Superior temporal gyrus (tissue), 1 donor: ENCODE measurements around the gene ZNF205.
"Not testable (repeated sequence)": the region's sequence is repeated elsewhere in the genome, so short reads cannot be mapped to it uniquely, and the experiment has no call there.

Experiments used
- DNase-seq: peaks from one replicate; pipeline ENCODE4 v3.0.0-alpha.2; 2016; ENCODE audit errors: extremely low spot score

ZNF205 gene

DNA sequence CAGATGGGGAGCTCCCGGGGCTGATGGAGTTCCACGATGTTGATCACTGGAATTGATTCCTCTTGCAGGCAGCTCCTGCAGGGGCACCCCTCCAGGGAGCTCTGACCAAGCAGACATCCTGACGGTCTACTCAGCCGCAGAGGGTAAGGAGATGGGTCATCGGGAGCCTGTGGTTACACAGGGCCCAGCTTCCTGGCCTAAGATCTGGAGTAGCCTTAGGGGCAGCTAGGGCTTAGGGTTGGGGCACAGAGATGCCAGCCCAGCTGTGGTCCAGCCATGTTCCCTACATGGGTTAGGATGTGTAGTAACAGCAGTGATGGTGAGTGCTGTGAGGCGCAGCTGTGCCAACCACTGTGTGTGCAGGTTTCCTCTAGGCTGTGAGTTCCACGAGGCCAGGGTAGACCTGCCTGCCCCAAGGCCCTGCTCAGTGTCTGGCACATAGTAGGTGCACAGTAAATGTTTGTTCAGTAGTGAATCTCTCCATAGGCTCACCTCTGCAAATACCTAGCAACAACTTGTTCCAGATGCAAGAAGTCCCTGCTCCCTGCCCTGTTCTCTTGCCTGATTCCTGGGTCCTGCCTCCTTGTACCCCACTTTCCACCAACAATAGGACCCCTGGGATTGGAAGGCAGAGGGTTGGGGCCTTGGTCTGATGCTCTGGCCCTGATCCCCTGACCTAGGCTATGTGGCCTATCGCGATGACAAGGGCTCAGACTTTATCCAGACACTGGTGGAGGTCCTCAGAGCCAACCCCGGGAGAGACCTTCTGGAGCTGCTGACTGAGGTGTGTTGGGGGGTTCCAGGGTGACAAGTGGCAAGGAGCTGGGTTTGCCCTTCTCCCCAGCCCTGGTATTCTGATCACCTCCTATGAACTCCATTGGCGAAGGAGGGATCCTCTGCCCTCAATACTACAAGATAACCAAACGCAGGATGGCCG is 36.1 kb downstream of the ZNF205 start:
- no peak for DNase-seq

- DNase-seq: no peak
Measured at GRCh38 chr16:3149193-3149530, 36.8 kb downstream of the ZNF205 start.

- peak; percentile 55 for DNase-seq
Measured at GRCh38 chr16:3149630-3150345, 37.4 kb downstream of the ZNF205 start.

GRCh38 chr16:3150346-3151218 is 38.2 kb downstream of the ZNF205 start:
- DNase-seq: peak; percentile 98

- no peak for DNase-seq
Measured at GRCh38 chr16:3152027-3152276, 39.6 kb downstream of the ZNF205 start.

DNA sequence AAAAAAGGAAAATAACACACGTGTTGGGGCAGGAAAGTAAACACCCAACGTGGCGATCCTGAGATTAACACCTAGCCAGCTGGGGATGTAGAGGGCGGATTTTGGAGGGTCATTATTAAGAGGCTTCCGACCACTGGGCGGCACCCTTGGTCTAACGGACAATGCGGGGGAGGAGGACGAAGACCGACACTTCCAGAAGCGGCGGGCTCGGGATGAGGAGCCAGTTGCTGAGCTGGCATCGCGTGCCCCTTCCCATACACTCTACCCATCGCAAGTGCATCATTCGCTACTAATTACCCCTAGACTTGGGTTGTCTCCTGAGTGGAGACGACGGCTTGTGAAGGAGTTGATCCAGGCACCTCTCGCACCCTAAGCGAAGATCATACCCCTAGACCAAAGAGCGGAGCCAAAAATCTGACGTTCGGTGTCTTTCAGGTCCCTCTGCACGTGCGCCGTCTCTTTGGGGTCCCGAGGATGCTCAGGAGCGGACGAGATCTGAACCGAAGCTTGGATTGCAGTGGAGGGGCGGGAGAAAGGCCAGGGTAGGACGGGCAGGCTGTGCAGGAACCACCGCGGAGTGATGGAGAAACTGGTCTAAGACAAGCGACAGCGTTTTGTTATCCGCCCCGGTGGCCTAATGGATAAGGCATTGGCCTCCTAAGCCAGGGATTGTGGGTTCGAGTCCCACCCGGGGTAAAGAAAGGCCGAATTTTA is 40.0 kb downstream of the ZNF205 start:
- peak; percentile 94 for DNase-seq

DNA sequence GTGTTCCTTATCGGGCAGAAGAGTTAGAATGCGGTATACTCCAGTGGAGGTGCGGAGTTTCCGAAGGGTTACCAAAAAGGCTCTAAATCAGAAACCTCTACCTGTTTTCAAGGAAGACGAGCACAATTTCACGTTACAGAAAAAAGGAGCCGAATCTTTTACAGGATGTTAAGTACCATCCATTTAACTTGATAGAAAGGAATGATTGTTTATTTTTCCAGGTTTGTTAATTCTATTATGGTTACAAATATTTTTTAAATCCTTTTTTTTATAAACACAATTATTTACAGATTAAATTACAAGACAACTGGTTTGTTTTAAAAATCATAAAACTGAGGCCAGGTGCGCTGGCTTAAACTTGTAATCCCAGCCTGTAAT is 40.6 kb downstream of the ZNF205 start:
- DNase-seq: no peak

- no peak for DNase-seq
Measured at GRCh38 chr16:3155181-3155580, 42.8 kb downstream of the ZNF205 start.

DNA sequence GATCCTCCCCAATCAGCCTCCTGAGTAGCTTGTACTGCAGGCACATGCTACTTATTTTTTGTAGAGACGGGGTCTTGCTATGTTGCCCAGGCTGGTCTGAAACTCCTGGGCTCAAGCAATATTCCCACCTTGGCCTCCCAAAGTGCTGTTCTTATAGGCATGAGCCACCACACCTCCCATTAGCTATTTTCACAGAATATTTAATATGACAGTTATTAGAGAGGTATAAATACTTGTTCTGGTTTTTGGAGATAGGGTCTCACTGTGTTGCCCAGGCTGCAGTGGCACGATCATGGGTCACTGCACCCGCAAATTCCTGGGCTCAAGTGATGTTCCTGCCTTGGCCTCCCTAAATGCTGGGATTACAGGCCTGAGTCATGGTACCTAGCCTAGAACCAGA is 43.6 kb downstream of the ZNF205 start:
- no peak for DNase-seq

GRCh38 chr16:3157229-3158025 is 45.0 kb downstream of the ZNF205 start:
- peak; percentile 33 for DNase-seq

DNA sequence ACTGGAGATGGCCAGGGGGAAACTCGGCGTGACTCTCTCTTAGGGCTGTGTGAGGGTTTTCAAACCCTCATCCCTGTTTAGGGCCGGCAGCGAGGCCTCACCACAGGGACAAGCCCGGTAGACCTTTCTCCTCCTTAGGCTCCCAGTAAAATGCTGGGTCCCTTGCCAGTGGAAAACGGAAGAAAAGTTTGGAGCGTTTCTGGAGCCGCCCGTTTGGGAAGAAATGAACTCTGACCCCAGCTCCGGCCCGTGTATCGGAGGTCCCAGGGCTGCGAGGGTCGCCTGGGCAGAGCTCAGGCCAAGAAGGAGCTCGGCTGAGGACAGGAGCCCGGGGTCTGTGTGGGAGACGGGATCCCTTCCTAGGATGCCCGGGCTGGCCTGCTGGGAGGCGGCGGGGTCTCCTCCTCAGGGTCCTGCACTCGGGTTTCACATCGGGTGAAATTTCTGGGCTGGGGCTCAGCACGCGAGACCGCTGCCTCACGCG is 45.7 kb downstream of the ZNF205 start:
- no peak for DNase-seq

GRCh38 chr16:3158510-3159314 is 46.3 kb downstream of the ZNF205 start:
- DNase-seq: no peak

- no peak for DNase-seq
Measured at GRCh38 chr16:3161235-3162018, 49.0 kb downstream of the ZNF205 start.

DNA sequence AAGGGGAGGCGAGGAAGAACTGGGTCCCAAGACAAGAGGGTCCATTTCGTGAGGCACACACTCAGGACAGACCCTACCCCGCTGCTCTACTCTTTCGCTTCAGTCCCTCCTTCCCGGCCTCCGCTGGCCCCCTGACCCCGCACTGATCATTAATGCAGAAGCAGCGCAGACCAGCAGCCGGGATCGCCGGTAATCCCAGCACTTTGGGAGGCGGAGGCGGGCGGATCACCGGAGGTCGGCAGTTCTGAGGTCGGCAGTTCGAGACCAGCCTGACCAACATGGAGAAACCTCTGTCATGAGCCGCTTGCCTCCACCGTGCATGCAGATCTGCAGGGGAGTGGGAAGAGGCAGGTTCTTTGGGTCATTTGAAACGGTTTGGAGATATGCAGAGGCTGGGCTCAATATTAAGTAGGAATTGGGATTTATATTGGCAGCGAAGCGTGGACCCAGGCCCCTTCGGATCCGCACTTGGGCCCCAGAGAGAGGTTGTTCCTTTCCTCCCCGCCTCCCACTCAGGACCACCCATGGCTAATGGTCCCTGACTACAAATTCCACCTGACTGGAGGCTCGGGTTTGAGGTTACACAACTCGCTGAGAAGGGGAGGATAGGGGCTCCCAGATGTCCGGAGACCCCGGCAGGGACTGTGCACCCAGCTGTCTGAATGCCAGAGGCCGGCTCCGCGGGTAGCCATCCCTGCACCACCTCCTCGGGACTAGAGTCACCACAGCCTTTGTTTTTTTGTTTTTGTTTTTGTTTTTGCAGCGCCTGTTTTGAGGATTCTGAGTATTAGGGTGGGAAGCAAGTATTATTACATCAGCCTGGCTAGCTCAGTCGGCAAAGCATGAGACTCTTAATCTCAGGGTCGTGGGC is 52.0 kb downstream of the ZNF205 start:
- DNase-seq: no peak

DNA sequence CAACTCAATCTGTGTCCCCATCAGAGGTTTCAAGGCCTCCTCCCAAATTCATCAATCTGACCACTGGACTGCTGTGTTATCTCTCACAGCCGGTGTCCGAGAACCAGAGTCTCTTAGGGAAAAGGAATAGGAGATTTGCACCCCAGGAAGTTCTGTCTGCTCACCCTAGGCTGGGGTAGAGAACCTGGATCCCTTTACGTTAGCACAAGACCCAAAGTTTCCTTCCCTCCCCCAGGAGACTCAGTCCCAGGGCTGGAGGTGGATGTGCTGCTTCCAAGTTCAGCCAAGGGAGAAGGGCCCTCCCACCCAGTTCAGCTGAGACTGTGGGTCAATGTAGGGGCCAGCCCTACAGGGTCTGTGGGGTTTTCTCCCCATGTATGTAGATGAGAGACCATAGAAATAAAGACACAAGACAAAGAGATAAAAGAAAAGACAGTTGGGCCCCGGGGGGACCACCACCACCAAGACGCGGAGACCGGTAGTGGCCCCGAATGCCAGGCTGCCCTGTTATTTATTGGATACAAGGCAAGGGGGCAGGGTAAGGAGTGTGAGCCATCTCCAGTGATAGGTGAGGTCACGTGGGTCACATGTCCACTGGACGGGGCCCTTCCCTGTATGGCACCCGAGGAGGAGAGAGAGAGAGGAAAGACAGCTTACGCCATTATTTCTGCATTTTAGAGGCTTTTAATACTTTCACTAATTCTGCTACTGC is 52.9 kb downstream of the ZNF205 start:
- DNase-seq: no peak

DNA sequence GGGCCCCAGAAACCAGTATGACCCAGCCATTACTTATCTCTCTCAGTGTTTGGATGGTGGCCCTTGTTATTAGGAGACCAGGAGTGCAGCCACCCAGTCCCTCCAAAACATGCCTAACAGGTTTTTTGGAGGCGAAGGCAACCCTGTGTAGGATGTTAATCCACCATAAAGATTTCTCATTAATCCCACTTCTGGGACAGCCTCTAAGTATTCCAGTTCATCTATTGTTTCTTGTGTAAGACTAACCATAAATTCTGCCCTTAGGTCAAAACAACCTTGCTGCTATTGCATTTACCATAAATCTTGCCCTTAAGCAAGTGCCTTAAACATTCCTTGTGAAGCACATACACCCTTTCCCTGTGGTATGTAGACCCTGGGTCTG is 54.1 kb downstream of the ZNF205 start:
- DNase-seq: no peak

GRCh38 chr16:3168729-3169128 is 56.3 kb downstream of the ZNF205 start:
- DNase-seq: not testable (repeated sequence)
